ENCODE measurements around the gene GPRC5B.

Gene GPRC5B

GRCh38 chr16:19896951-19897350 lies 12.3 kb upstream of the GPRC5B start:
- no peak for DNase-seq

GRCh38 chr16:19894586-19894985 lies 9.9 kb upstream of the GPRC5B start:
- DNase-seq, result no peak

GRCh38 chr16:19892902-19893301 lies 8.3 kb upstream of the GPRC5B start:
- no peak for DNase-seq

- no peak for DNase-seq
Measured at GRCh38 chr16:19890901-19891300, 6.3 kb upstream of the GPRC5B start.

GRCh38 chr16:19888834-19889233 lies 4.2 kb upstream of the GPRC5B start:
- DNase-seq, result no peak

- DNase-seq, result no peak
Measured at GRCh38 chr16:19886073-19886941, 1.7 kb upstream of the GPRC5B start.

- no peak for DNase-seq
Measured at GRCh38 chr16:19885451-19886072, 914 bp upstream of the GPRC5B start.

GRCh38 chr16:19883966-19884485 lies 622 bp downstream of the GPRC5B start:
- DNase-seq, result no peak

GRCh38 chr16:19883296-19883965 lies 1.2 kb downstream of the GPRC5B start:
- no peak for DNase-seq

GRCh38 chr16:19882646-19883045 lies 2.0 kb downstream of the GPRC5B start:
- DNase-seq, result no peak

GRCh38 chr16:19882186-19882585 lies 2.5 kb downstream of the GPRC5B start:
- DNase-seq, result no peak

- no peak for DNase-seq
Measured at GRCh38 chr16:19881783-19882182, 2.9 kb downstream of the GPRC5B start.

GRCh38 chr16:19881028-19881427 lies 3.6 kb downstream of the GPRC5B start:
- no peak for DNase-seq

- DNase-seq, result no peak
Measured at GRCh38 chr16:19879241-19879792, 5.3 kb downstream of the GPRC5B start.

- DNase-seq, result no peak
Measured at GRCh38 chr16:19878757-19879156, 5.9 kb downstream of the GPRC5B start.

GRCh38 chr16:19876501-19877059 lies 8.1 kb downstream of the GPRC5B start:
- DNase-seq, result no peak

- no peak for DNase-seq
Measured at GRCh38 chr16:19875900-19876299, 8.7 kb downstream of the GPRC5B start.

- DNase-seq, result no peak
Measured at GRCh38 chr16:19874851-19875546, 9.6 kb downstream of the GPRC5B start.

GRCh38 chr16:19874026-19874425 lies 10.6 kb downstream of the GPRC5B start:
- no peak for DNase-seq

- DNase-seq, result no peak
Measured at GRCh38 chr16:19872935-19873334, 11.7 kb downstream of the GPRC5B start.

- no peak for DNase-seq
Measured at GRCh38 chr16:19872179-19872863, 12.3 kb downstream of the GPRC5B start.

- DNase-seq, result no peak
Measured at GRCh38 chr16:19871721-19872120, 12.9 kb downstream of the GPRC5B start.

All from NCI-H187 treated with DMSO at 0.1 percent for 48 hours (cell line).